Psoas muscle (tissue), 8 donors: ENCODE measurements around the gene USP13. TPM values are rescaled to one million over a fixed set of nuclear protein-coding genes. Genes with fewer than 3 reads are reported as not detected.

ENCODE experiments used
- ATAC-seq, 4 donors: fragments of 200-7000 bp; cut with Tn5 transposase; one replicate each; pipeline ENCODE4 v1.9.1; 2020; ENCODE audit warnings: moderate library complexity in 3 of 4, mild to moderate bottlenecking in 2 of 4
- DNase-seq, 2 donors: peaks; one replicate each; pipeline ENCODE4 v3.0.0-alpha.2; 2020
- H3K27ac ChIP-seq: fragments of 200-600 bp; one replicate; pipeline ENCODE4 v1.8.0; 2022
- H3K27me3 ChIP-seq, 3 donors: fragments of 200-600 bp in 1 of 3; one replicate each; pipeline versions ENCODE4 v1.6.1 to v1.8.0; 2013 to 2022; ENCODE audit warnings: low read length in 2 of 3, mild to moderate bottlenecking in 2 of 3, moderate library complexity in 1 of 3; ENCODE audit not compliant: insufficient read depth in 3 of 3
- H3K36me3 ChIP-seq, 2 donors: fragments of 200-600 bp in 1 of 2; one replicate each; pipeline versions ENCODE4 v1.6.1 to v1.8.0; 2013 to 2022; ENCODE audit warnings: low read depth in 1 of 2, mild to moderate bottlenecking in 1 of 2, moderate library complexity in 1 of 2; ENCODE audit not compliant: insufficient read depth in 1 of 2
- H3K4me1 ChIP-seq: fragments of 200-600 bp; one replicate; pipeline ENCODE4 v1.8.0; 2022
- H3K4me3 ChIP-seq: fragments of 200-600 bp; one replicate; pipeline ENCODE4 v1.8.0; 2022; ENCODE audit warnings: mild to moderate bottlenecking
- H3K9me3 ChIP-seq: fragments of 200-600 bp; one replicate; pipeline ENCODE4 v1.8.0; 2022
- CTCF ChIP-seq: fragments of 200-600 bp; IDR thresholded peaks from one replicate; pipeline ENCODE4 v1.8.0; 2022; ENCODE audit warnings: antibody characterized with exemption
- WGBS, 3 donors: extraction: QIAGEN DNeasy Blood & Tissue Kit; methylation state at CpG; one replicate each; pipeline versions ENCODE4 v1.1.6 to v1.1.7; 2013; 5-methylcytosine and 5-hydroxymethylcytosine counted together
- intact Hi-C, 2 donors: fragments of 100-400 bp; cut with DNase I; formaldehyde crosslinking; loops; one replicate each; pipeline versions ENCODE4 v1.11.0 to v1.14.2; 2022
- polyA plus RNA-seq, 3 donors: library from polyadenylated mRNA; stranded (reverse); fragments of 200-250 nt; gene quantifications; one replicate each; pipeline ENCODE4 v1.2.3, GENCODE V29; 2013
- total RNA-seq, 4 donors: library from RNA; stranded (reverse); fragmentation: NEBNext Ultra II Directional in 2 of 4; extraction: Animal tissue kit (Norgen Biotek cat#: 25700) in 2 of 4; gene quantifications; one replicate each; pipeline versions ENCODE4 v1.2.1 to v1.2.4, GENCODE V29; 2021 to 2023
- donor health status: healthy with polysubstance abuse.
- donor health status: DM: no; HTN: no; CAD: no; lungs with moderate emphysema.
- donor health status: Bipolar disorder and iron deficiency.
- donor health status: healthy.
- donor health status: DM: yes; HTN: yes; CAD: no.
- donor health status: DM: no; HTN: no; CAD: no.
- donor health status: DM: no; HTN: no; CAD: no.
- donor health status: DM: yes; HTN: yes; CAD: no.

USP13 gene
- total and polyA plus RNA-seq, 7 donors, result 16.1 to 324 (median 175) TPM

GRCh38 chr3:179666436-179667035 is 13.7 kb downstream of the USP13 start:
- peak overlapping the region; percentile 41 for H3K4me3 ChIP-seq
- no peaks in the 10 kb centered on the region for H3K36me3 ChIP-seq
- peak; percentile 72 to 92 for DNase-seq
- WGBS, 3 donors, result 19 to 27% (median 23%) methylated on average over 8 of the region's 8 CpGs
- H3K9me3 ChIP-seq, result no peaks in the 10 kb centered on the region
- ATAC-seq, result peak; percentile 75 to 86 (median 82)
- H3K4me1 ChIP-seq, result peaks cover 73% of the 10 kb centered on the region
- peak; percentile 8 for TF ChIP-seq CTCF
- peak overlapping the region; percentile 98 for H3K27ac ChIP-seq
- no peaks in the 10 kb centered on the region for H3K27me3 ChIP-seq
- intact Hi-C loops, result no loop called here

GRCh38 chr3:179668429-179668828 is 15.6 kb downstream of the USP13 start:
- Histone ChIP-seq H3K4me3 (no peak overlapping the region), H3K36me3 (no peaks in the 10 kb centered on the region), H3K27ac (peak overlapping the region; percentile 98), H3K9me3 (no peaks in the 10 kb centered on the region), H3K27me3 (no peaks in the 10 kb centered on the region), H3K4me1 (peaks cover 75% of the 10 kb centered on the region)
- no peak for ATAC-seq
- WGBS, 3 donors, result 94 to 100% (median 96%) methylated on average over 1 of the region's 1 CpG
- intact Hi-C loops, result no loop called here
- no peak for TF ChIP-seq CTCF
- no peak for DNase-seq

- Histone ChIP-seq H3K36me3 (no peaks in the 10 kb centered on the region), H3K4me3 (peak overlapping the region; percentile 9), H3K27me3 (no peaks in the 10 kb centered on the region), H3K27ac (peak overlapping the region; percentile 98), H3K4me1 (peaks cover 74% of the 10 kb centered on the region), H3K9me3 (no peaks in the 10 kb centered on the region)
- DNase-seq, result no peak
- 68 to 77% (median 75%) methylated on average over 8 of the region's 8 CpGs for WGBS, 3 donors
- ATAC-seq, result no peak
- intact Hi-C loops, result loop anchor here in 1 of 2 donors (5.0 kb wide), 1 partner anchor 37 kb away; no protein-coding TSS in a partner anchor
- no peak for TF ChIP-seq CTCF
These were observed 17.5 kb downstream of the USP13 start for GRCh38 chr3:179670311-179670710.

GRCh38 chr3:179671309-179671708 is 18.5 kb downstream of the USP13 start:
- Histone ChIP-seq H3K4me3 (peak overlapping the region; percentile 13), H3K27ac (peak overlapping the region; percentile 98)

More at GRCh38 chr3:179671309-179671708, 18.5 kb downstream of the USP13 start:
- Histone ChIP-seq H3K9me3 (no peaks in the 10 kb centered on the region), H3K27me3 (no peaks in the 10 kb centered on the region), H3K36me3 (no peaks in the 10 kb centered on the region), H3K4me1 (peaks cover 65% of the 10 kb centered on the region)
- TF ChIP-seq CTCF, result no peak
- intact Hi-C loops, result loop anchor here in 1 of 2 donors (5.0 kb wide), 1 partner anchor 36 kb away; no protein-coding TSS in a partner anchor
- ATAC-seq (no peak), DNase-seq (no peak)
- WGBS, 3 donors, result 72 to 87% (median 85%) methylated on average over 1 of the region's 1 CpG
